GM19397 (cell line): ENCODE results near the gene DCUN1D2.

Source experiments
- ATAC-seq: cut with Tn5 transposase; IDR thresholded peaks from one replicate; pipeline ENCODE4 v1.9.1; 2021; ENCODE audit warnings: mild to moderate bottlenecking, moderate library complexity; ENCODE audit not compliant: unreplicated experiment

Gene DCUN1D2

DNA sequence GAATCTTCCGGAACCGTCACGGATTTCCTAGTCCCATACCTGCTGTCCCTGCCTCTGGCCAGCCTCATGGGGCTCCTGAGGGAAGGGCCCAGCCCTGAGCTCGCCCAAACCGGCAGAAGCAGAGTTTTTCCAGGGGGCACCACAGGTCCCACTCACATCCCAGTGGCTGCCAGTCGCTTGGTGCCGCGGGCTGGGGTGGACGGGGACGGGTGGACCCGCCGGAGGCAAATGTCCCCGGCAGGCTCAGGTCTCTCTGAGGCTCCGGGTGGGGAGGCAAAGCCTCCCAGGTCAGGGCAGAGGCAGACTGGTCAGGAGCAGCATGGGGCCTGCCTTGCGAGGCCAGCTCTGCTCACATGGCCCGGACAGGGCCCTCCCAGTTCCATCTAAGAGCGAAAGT lies 62.0 kb downstream of the DCUN1D2 start:
- ATAC-seq = no peak

DNA sequence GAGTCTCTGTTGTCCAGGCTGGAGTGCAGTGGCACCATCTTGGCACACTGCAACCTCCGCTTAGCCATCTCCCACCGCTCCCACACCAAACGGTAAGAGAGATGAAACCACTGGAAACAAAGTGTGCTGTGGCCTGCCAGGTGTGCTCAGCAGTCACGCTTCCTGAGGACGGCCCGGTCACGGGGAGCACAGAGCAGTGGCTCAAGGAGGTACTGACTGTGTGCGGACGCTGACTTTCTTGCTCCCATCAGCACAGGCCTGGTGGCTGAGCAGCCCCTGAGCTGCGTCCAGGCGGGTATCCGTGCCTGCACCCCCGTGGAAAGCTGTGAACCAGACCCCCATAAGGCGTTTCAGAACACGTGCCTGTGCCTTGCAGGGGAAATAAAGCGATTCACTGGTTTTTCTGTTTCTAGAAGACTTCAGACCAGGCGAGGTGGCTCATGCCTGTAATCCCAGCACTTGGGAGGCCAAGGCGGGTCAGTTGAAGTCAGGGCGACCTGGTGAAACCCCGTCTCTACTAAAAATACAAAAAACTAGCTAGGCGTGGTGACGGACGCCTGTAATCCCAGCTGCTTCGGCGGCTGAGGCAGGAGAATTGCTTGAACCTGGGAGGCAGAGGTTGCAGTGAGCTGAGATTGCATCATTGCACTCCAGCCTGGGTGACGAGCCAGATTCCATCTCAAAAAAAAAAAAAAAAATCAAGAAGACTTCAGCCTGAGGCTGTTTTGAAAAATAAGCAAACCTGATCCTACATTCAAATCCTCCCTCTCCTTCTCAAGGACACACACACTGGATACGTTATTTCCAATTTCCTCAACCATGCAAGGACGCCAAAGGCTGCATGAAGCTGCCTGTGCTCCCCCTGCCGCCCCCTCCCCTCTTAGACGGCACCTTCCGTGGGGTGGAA lies 62.7 kb downstream of the DCUN1D2 start:
- no peak for ATAC-seq

DNA sequence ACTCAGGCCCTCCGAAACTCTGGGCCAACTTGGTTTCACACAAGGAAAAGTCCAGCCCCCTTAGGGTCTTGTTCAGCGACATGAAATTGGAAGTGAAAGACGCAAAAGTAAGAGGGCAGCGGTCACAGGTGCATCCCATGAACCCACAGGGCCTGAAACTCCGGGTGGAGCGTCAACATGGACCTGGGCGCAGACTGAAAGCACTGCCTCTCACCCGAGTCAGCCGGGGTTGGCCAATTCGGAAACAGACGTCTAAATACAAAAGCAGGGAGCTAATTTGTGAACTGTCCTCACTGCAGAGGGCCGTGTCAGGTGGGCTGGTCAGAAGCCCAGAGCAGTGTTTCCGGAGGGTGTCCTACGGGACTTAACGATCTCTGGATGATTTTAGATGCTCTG lies 63.9 kb downstream of the DCUN1D2 start:
- no peak for ATAC-seq

DNA sequence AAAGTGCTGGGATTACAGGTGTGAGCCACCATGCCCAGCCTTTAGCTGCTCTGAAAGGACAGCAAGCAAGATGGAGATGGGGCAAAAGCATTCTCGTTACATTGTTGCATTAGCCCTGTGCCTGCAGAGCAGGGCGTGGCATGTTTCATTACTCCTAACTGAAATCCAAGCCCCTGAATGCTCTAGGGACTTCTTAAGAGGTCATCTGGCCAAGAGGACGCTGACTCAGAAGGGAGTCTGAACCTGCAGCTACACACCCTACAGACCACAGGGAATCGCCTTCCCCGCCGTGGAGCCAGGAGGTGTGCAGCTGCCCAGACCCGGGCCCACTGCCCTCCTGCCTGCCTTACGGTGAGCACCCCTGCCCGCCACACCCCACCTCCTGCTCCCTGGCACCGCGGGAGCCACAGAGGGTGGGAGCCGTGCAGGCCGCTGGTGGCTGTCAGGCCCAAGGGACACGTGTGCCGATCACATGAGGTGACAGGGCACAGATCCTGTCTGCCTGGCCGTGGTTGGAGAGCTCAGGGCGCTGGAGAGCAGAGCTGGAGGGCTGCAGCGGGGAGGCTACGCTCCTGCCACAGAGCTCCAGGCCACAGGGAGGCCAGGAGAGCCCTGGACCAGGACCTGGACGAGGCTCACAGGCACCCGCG lies 64.4 kb downstream of the DCUN1D2 start:
- ATAC-seq = no peak

DNA sequence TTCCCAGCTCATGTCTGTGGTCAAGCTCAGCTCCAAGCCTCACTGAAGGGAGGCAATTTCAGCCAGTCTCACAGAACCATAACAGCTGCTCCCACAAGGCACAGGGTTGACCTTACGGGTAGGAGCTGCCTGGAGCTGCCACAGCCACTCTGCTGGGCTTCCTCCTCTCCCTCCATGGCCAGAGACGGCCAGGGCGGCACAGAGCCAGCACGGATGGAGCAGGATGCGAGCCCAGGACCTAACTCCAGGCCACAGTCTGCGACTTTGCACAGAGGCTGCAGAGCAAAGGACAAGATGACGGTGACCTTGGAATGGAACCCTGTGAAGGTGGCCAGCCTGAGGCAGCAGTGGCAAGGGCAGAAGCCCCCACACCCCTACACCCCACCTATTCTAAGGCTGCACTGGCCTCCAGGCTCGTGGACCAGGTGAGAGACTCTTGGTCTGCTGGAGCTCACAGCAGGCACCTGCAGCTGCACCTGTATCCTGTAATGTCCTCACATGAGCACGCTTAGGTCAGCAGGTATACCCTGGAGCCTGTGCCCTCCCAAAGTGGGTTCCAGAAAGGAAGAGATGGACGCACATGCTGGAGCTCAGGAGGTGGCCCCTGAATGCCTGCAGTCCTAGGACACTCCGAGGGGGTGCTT lies 66.9 kb downstream of the DCUN1D2 start:
- no peak for ATAC-seq

DNA sequence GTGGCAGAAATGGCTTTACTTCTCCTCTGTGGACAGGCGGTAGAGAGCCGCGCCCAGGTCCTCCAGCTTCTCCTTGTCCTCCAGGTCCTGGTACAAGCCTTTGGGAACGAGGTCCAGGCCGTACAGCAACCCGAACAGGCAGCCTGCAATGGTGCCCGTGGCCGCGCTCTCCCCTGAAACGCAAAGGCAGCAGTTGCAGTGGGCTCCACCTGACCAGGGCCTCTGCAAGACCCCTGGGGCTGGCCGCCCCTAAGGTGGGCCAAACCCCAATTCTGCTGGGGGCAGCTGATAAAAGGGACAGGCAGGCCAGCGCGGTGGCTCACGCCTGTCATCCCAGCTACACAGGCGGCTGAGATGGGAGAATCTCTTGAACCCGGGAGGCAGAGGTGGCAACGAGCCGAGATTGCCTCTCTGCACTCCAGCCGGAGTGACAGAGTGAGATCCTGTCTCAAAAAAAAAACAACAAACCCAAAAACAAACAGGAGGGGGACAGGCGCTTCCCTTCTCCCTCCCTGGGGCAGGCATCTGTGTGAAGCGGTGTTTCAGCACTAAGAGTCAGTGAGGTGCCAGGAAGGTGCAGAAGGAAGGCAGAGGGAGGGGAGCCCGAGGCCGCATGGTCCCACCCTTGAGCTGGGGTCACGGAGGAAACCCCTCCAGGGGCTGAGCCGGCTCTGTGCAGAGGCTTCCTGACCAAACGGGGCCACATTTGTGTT lies 67.5 kb downstream of the DCUN1D2 start:
- no peak for ATAC-seq

DNA sequence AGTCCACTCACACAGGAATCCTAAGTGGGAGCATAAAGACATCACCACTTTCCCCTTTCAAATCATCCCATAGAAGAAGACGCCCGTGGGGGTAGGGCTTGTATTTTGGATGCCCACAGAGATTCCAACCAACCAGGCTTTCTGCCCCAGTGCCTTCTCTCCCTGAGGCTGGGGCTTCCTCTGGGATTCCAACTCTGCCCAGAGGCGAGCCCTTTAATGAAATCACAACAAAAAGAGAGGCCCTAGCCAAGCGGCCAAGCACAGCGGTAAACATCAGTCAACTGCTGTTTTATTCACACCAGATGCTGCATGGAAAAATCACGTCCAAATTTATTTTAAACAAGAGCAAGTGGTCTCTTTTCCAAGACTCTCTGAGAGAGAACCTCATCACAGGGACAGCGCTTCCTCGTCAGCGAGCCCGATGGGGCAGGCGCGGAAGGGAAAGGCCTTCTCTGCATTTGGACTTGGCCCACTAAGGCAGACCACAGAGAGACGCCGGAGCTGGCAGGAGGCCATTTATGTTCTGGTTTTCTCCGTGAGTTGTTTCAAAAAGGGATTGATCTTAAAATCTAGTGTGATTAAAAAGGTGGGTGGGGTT lies 68.7 kb downstream of the DCUN1D2 start:
- ATAC-seq = no peak

DNA sequence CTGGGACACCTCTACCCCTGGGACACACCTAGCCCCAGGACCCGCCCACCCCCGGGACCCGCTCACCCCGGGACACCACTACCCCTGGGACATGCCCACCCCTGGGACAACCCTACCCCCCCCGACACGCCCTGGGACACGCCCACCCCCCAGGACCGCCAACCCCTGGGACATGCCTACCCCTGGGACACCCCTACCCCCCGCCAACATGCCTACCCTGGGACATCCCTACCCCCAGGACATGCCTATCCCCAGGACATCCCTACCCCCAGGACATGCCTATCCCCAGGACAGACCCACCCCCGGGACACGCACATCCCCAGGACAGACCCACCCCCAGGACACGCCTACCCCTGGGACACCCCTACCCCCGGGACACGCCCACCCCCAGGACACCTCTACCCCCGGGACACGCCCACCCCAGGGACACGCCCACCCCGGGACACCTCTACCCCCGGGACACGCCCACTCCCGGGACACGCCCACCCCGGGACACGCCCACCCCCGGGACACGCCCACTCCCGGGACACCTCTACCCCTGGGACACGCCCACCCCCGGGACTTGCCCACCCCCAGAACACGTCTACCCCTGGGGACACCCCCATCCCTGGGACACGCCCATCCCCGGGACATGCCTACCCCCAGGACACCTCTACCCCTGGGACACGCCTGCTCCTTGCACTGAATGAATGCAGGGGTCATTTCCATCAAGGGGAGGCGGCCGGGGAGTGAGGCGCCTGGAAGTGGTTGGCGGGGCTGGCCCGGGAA lies 69.5 kb downstream of the DCUN1D2 start:
- ATAC-seq = no peak

DNA sequence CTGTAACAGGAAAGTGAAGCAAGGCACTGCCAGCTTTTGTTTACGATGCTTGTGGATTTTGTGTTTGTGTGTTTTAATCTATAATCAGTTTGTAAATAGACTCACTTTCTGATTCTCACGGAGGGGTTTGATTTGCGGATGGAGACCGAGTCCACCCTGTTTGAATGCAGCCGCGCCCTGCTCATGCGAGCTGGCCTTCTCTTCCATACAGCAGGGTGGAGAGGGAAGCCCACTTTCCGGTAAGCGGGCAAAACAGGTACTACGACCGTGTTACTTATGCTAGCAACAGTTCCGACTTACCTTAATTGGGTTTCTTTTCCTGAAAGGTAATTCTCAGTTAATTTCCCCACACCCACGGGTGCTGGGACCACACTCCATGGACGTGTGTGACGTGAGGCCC lies 70.3 kb downstream of the DCUN1D2 start:
- ATAC-seq = no peak

DNA sequence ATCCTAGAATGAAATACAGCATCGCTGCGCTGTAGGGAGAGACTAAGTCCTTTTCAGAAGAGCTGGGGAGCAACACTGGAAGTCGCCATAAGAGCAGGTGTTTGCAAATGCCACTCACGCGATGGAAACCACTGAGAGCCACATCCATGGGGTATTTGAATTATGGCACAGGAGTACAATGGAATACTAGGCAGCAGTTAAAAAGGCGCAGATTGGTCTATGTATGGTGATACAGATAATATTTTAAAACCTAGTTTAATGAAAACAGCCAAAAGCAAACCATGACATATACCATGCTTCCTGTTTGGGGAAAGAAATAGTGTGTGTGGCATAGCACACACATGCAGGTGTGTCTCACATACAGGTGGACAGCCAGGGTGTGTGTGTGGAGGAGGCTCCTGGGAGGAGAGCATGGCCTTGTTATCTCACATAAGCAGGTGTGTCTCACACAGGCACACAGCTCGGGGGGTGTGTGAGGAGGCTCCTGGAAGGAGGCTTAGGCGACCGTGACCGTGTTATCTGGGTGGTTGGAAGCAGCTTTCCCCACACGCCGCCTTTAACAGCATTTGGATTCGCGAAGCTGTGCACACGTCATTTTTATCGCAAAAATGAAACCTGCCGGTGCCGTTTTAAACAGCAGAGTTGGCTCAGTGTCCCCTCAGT lies 70.8 kb downstream of the DCUN1D2 start:
- ATAC-seq = no peak

DNA sequence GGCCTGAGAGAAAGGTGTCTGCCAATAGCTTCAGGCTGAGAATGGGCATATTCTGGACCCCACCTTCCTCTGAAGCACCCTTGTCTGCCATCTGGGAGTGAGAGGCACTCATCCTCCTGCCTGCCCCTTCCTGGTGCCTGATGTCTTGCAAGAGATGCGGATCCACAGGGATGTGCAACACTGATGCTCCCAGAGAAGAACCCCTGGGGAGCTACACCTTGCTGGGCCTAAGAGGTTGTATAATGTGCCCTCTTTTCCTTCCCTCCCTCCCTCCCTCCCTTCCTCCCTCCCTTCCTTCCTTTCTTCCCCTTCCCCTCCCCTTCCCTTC lies 71.8 kb downstream of the DCUN1D2 start:
- no peak for ATAC-seq

DNA sequence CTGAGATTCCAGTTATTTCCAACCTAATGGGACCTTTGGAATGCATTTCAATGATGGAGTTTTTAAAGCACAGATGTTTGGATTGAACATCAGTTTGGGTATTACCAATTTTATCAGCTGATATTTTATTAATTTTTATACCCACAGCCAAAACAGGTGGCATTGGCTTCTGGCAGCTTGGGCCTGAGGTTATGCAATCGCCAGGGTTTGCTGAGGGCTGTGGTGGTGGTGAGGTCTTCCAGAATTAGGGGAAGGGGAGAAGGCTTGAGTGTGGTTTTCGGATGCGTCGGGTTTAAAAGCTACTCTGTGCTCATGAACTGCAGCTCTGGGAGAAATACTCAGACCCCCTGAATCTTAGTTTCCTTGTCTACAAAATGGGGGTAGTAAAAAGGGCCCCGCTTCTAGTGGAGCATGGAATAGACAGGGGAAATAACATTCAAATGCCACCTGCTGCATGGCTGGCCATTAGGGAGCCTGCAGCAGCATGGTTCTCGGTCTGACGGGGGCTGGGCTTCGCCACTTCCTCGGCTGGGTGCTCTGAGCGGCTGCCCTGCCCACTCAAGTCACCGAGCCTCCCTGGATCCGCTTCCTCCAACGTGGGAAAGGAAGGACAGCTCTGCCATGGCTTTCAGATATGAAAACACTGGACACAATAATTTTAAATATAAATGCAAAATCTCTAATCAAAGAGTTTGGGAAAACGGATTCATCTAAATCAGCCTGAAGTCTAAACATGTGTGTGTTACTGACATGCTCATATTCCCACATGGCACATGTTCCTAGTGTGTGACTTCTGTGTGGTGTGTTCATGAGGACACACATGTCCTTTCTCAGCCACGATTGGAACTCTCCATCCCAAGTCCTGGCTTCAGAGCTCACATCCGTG lies 72.4 kb downstream of the DCUN1D2 start:
- ATAC-seq = no peak

DNA sequence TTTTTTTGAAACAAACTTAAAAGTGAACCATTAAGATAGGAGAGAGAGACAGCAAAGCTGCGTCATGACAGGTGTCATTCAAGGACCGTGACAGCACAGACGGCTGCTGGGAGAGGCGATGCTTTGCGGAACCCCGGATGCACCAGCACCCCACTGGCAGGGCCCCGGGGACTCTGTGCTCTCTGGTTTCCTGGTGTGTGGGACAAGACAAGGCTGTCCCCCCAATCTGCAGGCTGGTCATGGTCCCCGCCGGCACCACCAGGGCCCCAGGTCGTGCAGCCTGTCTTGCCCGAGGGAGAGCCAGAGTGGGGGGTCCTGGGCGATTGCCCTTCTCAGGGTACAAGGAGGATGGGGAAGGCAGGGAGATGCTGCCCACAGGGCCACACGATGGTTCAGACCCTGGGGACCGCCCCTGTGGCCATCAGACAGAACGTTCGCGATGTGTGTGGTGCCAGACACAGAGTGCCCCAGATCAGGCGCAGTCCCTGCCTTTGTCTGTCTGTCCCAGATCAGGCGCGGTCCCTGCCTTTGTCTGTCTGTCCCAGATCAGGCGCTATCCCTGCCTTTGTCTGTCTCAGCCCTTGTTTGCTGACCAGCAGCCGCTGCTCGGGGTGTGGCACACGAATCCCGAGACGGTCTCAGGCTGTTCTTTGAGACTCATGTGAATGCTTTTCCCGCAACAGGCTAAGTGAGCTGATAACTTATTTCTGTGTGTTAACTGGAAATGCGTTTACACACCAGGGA lies 73.3 kb downstream of the DCUN1D2 start:
- no peak for ATAC-seq

DNA sequence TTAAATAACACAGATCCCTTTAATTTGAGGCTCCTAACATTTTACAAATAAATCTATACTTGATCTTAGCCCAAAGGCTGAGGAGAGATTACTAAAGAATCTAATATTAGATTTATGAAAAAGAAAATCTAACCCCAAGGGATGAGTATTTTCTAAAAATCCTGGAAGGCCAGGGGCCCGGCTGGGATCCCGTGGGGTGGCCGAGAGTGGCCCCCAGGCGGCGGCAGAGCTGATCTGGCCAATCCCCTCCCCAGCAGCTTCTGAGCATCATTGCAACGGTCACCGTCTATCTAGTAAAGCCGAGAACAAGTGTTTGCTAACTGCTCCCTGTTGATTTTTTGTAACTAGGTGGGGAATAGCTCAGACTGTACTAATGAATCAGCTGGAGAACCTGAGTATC lies 74.7 kb downstream of the DCUN1D2 start:
- no peak for ATAC-seq

DNA sequence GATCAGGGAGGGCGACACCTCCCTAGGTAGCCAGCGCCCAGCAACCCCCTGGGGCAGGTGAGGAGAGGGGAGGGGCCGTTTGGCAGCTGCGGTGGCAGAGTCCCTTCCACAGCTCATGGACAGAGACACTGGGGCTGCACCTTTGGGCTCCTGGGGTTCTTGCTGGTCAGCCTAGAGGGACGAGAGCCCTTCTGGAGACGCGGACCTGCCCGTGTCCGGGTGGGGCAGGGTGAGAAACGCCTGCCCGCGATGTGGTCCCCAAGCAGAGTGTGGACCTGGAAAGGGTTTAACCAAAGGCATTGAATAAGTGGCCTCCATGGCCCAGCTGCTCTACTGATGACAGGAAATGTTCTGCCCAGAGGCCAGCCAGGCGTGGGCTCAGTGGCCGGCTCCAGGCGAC lies 75.5 kb downstream of the DCUN1D2 start:
- ATAC-seq = no peak

DNA sequence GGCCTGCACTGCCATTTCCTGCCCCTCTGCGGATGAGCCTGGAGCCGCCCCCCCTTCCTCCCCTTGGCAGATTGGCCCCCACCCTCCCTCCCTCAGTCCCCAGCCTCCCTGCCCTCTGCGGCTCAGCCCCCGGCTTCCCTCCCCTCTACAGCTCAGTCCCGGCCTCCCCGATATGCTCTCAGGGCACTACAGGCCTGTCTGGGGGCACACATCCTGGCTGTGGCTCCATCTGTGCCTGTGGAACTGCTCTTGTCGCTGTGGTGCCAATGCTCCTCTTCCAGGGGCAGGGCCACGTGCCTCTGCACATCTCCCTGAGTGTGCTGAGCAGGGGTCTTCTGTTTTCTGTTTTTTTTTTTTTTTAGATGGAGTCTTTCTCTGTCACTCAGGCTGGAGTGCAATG lies 76.2 kb downstream of the DCUN1D2 start:
- ATAC-seq = no peak

DNA sequence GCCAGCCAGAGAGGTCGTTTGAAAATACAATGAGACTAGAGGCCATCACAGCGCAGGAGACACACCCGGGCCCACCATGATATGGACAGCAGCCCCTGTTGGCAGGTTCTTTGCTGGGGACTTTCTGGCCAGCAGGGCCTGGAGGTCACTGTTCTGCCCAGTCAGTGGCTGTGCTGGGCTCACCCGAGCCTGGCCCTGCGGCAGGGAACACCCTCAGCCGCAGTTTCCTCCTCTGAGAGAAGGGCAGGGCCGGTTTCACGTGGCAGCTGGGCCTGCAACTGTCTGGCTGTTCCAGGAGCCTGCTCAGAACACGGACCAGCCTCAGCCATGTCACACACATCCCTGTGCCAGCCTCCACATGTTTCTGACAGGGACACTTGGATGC lies 76.6 kb downstream of the DCUN1D2 start:
- no peak for ATAC-seq
